WI38 (cell line): Measurements from ENCODE around the gene SELENOH.
"Not testable (repeated sequence)": the region's sequence is repeated elsewhere in the genome, so short reads cannot be mapped to it uniquely, and the experiment has no call there.

ENCODE experiments used
- H3K4me3 ChIP-seq: 2 replicates; pipeline ENCODE4 v1.5.1; 2011; ENCODE audit warnings: low read depth, mild to moderate bottlenecking, control low read depth, low read length
- CTCF ChIP-seq: IDR thresholded peaks from 2 replicates; pipeline ENCODE4 v1.5.1; 2012; ENCODE audit warnings: low read depth, mild to moderate bottlenecking, control low read depth, low read length

SELENOH gene

DNA sequence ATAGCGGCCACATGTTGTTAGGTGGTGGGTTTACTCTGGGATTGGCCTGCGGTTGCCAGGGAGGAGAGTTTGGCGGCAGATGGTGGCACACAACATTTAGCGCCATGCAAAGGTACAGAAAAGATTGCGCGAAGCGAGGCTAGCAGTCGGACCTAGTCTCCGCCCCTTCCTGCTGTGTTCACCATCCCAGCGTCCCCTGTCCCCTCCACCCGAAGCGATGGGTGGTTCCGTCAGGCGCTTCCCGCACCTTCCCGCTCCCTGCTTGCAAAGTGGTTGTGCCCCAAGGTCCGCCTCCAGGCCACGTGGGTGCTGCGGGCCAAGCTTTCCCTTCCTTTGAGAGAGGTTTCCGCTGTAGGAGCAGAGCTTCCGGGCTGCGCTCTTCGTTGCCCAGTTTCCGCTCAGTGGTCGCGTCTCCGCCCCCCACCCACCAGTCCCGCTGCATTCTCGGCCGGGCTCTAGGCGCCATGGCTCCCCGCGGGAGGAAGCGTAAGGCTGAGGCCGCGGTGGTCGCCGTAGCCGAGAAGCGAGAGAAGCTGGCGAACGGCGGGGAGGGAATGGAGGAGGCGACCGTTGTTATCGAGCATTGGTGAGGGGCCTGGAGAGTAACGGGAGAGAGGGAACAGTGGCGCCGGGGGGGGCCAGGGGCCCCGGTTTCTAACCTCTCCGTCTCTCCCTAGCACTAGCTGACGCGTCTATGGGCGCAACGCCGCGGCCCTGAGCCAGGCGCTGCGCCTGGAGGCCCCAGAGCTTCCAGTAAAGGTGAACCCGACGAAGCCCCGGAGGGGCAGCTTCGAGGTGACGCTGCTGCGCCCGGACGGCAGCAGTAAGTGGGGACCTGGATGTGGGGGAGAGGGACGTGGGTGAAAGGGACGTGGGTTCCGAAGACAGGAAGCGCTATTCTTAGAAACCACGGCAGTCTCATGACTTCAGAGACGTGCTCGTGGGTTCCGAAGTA is at the start of gene SELENOH:
SELENOH (plus strand) TSS at position 360 of the 955 bp plus-strand sequence; CDS start at position 465, 105 bp downstream.
- TF ChIP-seq CTCF = no peak
- peak within 1 kb of the TSS; percentile 95 for H3K4me3 ChIP-seq

DNA sequence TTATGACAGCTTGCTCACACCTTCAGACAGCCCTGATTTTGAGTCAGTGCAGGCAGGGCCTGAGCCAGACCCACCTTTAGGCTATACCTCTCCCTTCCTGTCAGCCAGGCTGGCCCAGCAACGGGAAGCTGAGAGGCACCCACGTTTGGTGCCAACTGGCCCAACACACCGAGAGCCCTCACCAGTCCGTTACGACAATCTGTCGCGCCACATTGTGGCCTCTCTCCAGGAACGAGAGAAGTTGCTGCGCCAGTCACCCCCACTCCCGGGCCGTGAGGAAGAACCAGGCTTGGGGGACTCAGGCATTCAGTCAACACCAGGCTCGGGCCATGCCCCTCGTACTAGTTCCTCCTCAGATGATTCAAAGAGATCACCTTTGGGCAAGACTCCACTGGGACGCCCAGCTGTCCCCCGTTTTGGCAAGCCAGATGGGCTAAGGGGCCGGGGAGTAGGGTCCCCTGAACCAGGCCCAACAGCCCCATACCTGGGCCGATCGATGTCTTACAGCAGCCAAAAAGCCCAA is 42.4 kb upstream of the SELENOH start:
- TF ChIP-seq CTCF = no peak
- no peak overlapping the region for H3K4me3 ChIP-seq

- no peak for TF ChIP-seq CTCF
- no peak overlapping the region for H3K4me3 ChIP-seq
These were observed 41.5 kb upstream of the SELENOH start for GRCh38 chr11:57699813-57700212.

DNA sequence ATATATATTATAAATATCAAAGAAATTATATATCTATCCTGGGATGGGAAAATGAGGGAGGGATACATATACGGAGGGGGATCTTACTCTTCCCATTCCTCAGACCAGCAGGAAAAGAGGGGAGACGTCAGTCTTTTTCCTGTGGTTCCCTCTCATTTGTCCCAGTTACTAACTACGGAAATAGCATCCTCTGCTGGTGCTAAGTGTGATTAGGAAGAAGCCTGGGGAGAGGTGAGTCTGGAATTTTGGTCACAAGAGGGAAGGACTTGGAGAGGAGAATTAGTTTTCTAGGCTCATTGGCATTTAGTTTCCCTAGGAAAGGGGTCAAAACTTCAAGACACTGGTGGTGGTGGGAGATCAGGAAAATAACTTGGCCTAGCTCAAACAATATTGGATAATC is 40.9 kb upstream of the SELENOH start:
- H3K4me3 ChIP-seq = no peak overlapping the region
- TF ChIP-seq CTCF = no peak

DNA sequence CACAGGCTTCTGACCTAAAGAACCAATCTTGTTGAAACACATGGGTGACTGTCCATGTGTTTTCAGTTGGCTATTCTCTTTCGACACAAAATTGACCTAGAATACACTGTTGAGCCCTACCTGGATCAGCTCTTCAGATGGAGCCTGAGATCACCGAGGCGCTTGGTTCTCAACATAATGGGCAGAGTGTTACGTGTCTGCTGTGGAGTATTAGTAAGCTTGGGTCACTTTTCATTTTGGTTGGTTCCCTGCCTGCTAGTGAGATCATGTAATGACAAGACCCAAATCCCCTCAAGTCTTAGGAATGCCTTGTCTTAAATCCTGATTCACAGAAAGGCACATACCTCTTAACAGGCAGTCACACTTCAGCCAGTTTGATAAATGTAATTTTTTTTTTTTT is 38.0 kb upstream of the SELENOH start:
- no peak overlapping the region for H3K4me3 ChIP-seq
- TF ChIP-seq CTCF = no peak

GRCh38 chr11:57704932-57705331 is 36.4 kb upstream of the SELENOH start:
- TF ChIP-seq CTCF = no peak
- no peak overlapping the region for H3K4me3 ChIP-seq

DNA sequence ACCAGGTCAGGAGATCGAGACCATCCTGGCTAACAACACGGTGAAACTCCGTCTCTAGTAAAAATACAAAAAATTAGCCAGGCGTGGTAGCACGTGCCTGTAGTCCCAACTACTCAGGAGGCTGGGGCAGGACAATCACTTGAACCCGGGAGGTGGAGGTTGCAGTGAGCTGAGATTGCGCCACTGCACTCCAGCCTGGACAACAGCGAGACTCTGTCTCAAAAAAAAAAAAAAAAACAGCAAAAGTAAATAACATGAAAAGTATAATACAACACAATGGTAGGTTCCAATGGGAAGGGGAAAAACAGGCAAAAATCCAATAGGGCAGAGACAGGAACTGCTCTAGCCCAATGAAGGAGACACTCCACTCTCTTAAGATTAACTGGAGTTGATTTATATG is 35.9 kb upstream of the SELENOH start:
- not testable (repeated sequence) for H3K4me3 ChIP-seq
